Kidney tubule cell (primary cell): ENCODE data around the gene ABCE1.
A peak's percentile ranks its signal among the peaks of the same experiment; 100 is the strongest.

Experiments
- DNase-seq: peaks from one replicate; pipeline ENCODE4 v3.0.0-alpha.2; 2018; ENCODE audit warnings: low spot score

ABCE1 gene

DNA sequence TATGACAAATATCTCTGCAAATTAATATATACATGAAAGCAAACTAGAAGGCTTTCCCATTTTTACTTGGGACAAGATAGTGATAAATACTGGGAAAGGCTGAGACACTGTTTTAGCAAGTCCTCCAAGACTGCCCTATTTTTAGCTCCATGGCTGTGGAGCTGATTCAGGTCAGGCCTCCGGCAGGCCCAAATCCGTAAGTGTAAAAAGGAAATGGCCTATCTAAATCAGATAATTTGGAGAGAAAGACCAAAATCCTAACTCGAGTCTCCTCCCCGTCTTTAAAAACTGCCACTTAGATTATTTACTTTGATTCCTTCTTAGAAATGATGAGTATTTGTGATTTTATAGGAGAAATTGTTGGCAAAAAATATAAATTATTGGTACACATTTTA, 79.4 kb downstream of the ABCE1 start:
- peak; percentile 29 for DNase-seq

DNA sequence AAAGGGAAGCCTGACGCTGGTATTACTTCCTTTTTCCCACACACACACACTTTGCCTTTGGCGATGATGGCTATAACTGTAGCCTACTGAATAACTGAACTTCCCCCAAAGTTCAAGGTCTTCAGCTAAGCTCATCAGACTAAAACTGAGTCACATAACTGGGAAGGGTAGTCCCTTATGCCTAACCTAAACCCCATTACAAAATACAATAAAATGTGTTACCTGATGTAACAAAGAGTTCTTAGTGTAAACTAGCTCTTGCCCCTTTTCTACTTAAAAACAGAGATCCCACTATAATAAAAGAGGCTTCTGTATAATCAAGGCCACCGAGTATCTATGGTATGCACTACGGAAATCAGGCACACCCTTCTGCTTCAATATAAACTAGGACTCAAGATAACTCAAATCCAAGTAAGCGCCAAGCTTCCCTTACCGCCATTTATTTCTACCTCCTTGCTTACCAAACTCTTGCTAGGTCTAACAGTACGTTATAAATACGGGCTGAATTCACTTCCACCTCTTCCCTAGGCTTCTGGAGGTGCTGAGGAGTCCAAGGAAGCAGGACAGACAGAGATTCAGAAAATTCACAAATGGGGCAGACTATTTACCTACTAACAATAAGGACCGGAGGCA, 79.9 kb downstream of the ABCE1 start:
- DNase-seq = peak; percentile 35

DNA sequence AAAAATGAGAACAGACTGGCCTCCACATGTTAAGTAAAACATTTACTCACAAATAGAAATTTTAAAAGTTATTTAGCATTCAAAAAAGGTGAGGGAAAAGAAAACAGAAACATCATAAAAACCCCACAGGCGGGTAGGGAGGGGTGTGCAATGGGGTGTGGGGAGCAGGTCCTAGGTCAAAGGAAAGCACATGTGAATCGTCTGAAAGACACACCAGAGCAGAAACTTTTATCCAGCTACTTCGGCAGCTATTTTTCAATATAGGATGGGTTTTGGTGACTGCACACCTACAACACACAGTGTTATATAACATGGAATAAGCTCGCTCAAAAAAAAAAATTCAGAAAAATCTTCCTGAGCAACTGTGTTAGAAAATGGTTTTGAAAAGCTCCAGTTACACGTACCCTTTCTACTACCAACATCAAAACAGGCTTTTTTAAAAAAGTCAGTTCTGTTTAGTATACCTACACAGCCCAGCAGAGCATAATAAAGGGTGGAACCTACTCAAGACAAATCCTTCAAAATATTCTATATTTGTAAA, 80.7 kb downstream of the ABCE1 start:
- peak; percentile 7 for DNase-seq
